Measurements from ENCODE around the gene RASSF7. TPM values are rescaled to one million over a fixed set of nuclear protein-coding genes. Genes with fewer than 3 reads are reported as not detected.

RASSF7 gene
- total RNA-seq, 1 donor from 2014 or later = 32.2 TPM

DNA sequence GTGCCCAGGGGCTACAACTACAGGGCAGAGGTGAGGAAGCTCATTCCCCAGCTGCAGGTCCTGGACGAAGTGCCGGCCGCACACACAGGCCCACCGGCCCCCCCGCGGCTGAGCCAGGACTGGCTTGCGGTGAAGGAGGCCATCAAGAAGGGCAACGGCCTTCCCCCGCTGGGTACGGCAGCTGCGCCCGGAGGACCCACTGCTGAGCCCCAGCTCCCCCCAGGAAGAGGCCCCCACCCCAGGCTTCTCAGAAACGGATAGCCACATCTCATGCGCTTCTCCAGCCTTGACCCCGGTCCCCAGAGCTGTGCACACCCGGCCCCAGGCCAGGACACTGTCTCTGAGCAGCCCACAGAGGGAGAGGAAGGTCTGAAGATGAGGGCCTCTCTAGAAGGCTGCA, 9.6 kb upstream of the RASSF7 start:
- no peak for DNase-seq (ENCODE audit: low read depth)

DNA sequence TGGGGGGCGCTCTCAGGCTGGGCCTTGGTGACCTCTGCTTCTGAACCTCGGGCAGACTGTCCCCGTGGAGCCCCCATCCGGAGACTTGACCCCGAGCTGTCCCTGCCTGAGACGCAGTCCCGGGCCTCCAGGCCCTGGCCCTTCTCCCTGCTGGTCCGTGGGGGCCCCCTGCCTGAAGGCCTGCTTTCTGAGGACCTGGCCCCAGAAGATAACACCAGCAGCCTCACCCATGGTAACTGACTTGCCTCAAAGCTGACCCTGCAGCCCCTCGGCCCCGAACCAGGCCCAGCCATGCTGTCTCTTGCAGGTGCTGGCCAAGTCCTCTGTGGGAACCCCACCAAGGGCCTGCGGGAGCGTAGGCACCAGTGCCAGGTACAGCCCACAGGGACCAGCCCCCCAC, 9.2 kb upstream of the RASSF7 start:
- no peak for DNase-seq (ENCODE audit: low read depth)

- no peak for DNase-seq (ENCODE audit: low read depth)
Measured at GRCh38 chr11:553083-553987, 7.4 kb upstream of the RASSF7 start.

GRCh38 chr11:553988-554340, 6.8 kb upstream of the RASSF7 start:
- DNase-seq (ENCODE audit: low read depth) = peak; percentile 15

GRCh38 chr11:554428-555226, 6.1 kb upstream of the RASSF7 start:
- peak; percentile 58 for DNase-seq (ENCODE audit: low read depth)

DNA sequence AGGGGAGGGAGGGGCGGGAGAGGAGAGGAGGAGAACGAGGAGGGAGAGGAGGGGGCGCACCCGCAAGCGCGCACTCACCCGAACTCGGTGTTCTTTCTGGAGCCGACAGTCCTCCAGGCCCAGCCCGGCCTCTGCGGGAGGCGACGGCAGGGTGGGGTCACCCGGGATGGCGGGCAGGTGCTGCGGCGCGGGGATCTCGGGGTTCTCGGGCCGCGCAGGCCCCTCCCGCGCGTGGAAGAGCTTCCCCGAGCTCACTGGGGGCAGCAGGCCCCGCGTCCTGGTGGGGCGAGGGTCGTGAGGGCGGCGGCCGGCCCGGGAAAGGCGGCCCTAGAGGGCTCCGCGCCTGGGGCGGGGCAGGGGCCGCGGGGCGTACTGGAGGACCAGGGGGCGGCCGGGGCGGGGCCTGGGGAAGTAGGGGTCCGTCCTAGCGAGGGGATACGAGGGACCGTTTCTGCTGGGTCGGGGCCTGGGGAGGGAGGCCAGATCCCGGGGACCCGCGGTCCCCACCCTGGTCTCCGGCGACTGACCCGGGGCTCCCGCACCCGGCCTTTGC, 5.5 kb upstream of the RASSF7 start:
- no peak for DNase-seq (ENCODE audit: low read depth)

GRCh38 chr11:555780-556661, 4.7 kb upstream of the RASSF7 start:
- DNase-seq (ENCODE audit: low read depth) = no peak

GRCh38 chr11:556662-557256, 4.0 kb upstream of the RASSF7 start:
- DNase-seq (ENCODE audit: low read depth) = no peak

GRCh38 chr11:557328-558132, 3.2 kb upstream of the RASSF7 start:
- no peak for DNase-seq (ENCODE audit: low read depth)

- no peak for DNase-seq (ENCODE audit: low read depth)
Measured at GRCh38 chr11:558503-558902, 2.3 kb upstream of the RASSF7 start.

GRCh38 chr11:559020-559620, 1.6 kb upstream of the RASSF7 start:
- DNase-seq (ENCODE audit: low read depth) = no peak

DNA sequence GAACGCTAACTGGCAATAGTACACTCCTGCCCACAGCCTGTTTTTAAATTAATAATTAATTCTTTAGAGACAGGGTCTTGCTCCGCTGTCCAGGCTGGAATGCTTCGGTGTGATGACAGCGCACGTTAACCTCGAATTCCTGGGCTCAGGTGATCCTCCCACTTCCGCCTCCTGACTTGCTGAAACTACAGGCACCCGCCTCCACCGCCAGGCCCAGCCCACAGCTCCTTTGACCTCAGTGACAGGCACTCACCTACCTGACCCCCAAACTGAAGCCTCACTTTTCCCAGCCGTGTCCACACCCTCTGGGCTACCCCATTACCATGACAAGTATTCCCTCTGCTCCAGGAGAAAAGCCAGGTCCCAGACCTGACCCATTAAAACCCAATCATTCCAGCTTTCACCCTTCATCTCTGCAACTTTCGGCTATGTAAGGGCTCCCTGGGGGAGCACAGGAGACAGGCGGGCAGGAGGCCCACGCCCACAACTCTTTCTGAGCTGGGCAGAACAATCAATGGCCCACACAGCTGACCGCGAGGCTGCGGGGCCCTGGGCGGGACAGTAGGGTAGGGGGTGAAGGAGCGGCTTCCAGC, 962 bp upstream of the RASSF7 start:
- DNase-seq (ENCODE audit: low read depth) = no peak

GRCh38 chr11:561148-562003, 606 bp downstream of the RASSF7 start:
- peak; percentile 41 for DNase-seq (ENCODE audit: low read depth)

DNA sequence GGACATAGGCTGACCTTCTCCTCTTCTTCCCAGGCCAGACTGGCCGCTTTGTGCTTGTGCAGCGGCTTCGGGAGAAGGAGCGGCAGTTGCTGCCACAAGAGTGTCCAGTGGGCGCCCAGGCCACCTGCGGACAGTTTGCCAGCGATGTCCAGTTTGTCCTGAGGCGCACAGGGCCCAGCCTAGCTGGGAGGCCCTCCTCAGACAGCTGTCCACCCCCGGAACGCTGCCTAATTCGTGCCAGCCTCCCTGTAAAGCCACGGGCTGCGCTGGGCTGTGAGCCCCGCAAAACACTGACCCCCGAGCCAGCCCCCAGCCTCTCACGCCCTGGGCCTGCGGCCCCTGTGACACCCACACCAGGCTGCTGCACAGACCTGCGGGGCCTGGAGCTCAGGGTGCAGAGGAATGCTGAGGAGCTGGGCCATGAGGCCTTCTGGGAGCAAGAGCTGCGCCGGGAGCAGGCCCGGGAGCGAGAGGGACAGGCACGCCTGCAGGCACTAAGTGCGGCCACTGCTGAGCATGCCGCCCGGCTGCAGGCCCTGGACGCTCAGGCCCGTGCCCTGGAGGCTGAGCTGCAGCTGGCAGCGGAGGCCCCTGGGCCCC, 1.4 kb downstream of the RASSF7 start:
- DNase-seq (ENCODE audit: low read depth) = no peak

GRCh38 chr11:563066-563811, 2.5 kb downstream of the RASSF7 start:
- DNase-seq (ENCODE audit: low read depth) = no peak

- no peak for DNase-seq (ENCODE audit: low read depth)
Measured at GRCh38 chr11:563812-564578, 3.2 kb downstream of the RASSF7 start.
